Upper lobe of left lung (tissue), 4 donors: ENCODE results near the gene PROX1.

ENCODE experiments used
- EP300 ChIP-seq, 4 donors: sonication (generic); formaldehyde crosslinking; IDR thresholded peaks; one replicate each; pipeline ENCODE4 v1.5.1; 2017; ENCODE audit warnings: antibody characterized with exemption in 4 of 4, control low read depth in 2 of 4
- POLR2A ChIP-seq, 4 donors: fragments of 450-650 bp; IDR thresholded peaks; one replicate each; pipeline ENCODE4 v1.5.1; 2016 to 2017; ENCODE audit warnings: antibody characterized with exemption in 4 of 4, mild to moderate bottlenecking in 2 of 4

- no peak for TF ChIP-seq EP300 (IDR thresholded peaks at IDR 0.05)
- TF ChIP-seq POLR2A (IDR thresholded peaks at IDR 0.05): no peak
Observed at GRCh38 chr1:214027498-214027897, 39.7 kb downstream of the PROX1 start.
